ENCODE measurements around the gene BHLHE40. TPM values are rescaled to one million over a fixed set of nuclear protein-coding genes. Genes with fewer than 3 reads are reported as not detected.
A peak's percentile ranks its signal among the peaks of the same experiment; 100 is the strongest.

The BHLHE40 gene
- total RNA-seq, 1 donor from 2014 or later = 0.21 TPM

GRCh38 chr3:4972652-4973643, 6.3 kb upstream of the BHLHE40 start:
- Mint-ChIP-seq H3K36me3 (ENCODE audit: low read depth) (peaks cover 3% of the 10 kb centered on the region), H3K27me3 (ENCODE audit: low read depth) (peaks cover 38% of the 10 kb centered on the region), H3K4me3 (no peak overlapping the region), H3K9me3 (peaks cover 2% of the 10 kb centered on the region), H3K27ac (ENCODE audit: unreplicated experiment) (no peak overlapping the region), H3K4me1 (peaks cover 15% of the 10 kb centered on the region)
- DNase-seq (ENCODE audit: low read depth, low spot score) = no peak
- no peak for TF ChIP-seq CTCF (conservative IDR thresholded peaks at IDR 0.05)

DNA sequence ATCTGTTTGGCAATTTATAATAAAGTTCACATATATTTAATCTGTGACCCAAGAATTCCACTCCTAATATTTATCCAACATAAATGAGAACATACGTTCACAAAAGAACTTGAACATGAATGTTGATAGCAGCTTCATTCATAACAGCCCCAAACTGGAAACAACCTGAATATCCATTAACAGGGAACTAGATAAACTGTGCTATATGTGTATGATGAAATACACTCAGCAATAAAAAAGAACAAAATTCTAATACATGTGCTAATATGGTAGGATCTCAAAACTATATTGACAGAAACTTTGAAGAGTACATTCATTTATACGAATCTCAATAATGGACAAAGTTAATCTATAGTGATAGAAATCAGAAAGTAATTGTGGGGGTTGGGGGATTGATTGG, 5.1 kb upstream of the BHLHE40 start:
- H3K9me3 Mint-ChIP-seq = peaks cover 2% of the 10 kb centered on the region
- no peak overlapping the region for H3K4me3 Mint-ChIP-seq
- H3K27me3 Mint-ChIP-seq (ENCODE audit: low read depth) = peaks cover 36% of the 10 kb centered on the region
- no peak for DNase-seq (ENCODE audit: low read depth, low spot score)
- no peak for TF ChIP-seq CTCF (conservative IDR thresholded peaks at IDR 0.05)
- no peaks in the 10 kb centered on the region for H3K36me3 Mint-ChIP-seq (ENCODE audit: low read depth)
- H3K27ac Mint-ChIP-seq (ENCODE audit: unreplicated experiment) = no peak overlapping the region
- H3K4me1 Mint-ChIP-seq = peaks cover 16% of the 10 kb centered on the region

DNA sequence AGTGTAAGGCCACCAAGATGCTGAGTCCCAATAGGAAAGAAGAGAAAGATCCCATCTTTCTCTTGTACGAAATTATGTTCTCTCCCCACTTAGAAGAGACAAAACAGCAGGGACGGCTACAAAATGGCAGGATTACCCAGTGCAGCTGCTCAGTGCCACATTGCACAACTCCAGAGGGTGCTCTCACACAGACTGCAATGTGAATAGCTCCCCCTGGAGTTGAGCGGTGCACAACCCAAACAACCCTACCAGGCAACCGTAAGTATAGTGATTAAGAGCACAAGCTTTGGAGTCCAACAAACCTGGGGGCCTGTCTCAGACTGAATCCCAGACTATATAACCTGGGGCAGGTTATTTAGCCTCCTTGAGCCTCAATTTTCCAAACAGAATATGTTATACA, 3.1 kb upstream of the BHLHE40 start:
- H3K27me3 Mint-ChIP-seq (ENCODE audit: low read depth) = peaks cover 54% of the 10 kb centered on the region
- peaks cover 2% of the 10 kb centered on the region for H3K9me3 Mint-ChIP-seq
- no peak overlapping the region for H3K27ac Mint-ChIP-seq (ENCODE audit: unreplicated experiment)
- peak overlapping the region; percentile 86 for H3K4me3 Mint-ChIP-seq
- H3K4me1 Mint-ChIP-seq = peaks cover 20% of the 10 kb centered on the region
- H3K36me3 Mint-ChIP-seq (ENCODE audit: low read depth) = no peaks in the 10 kb centered on the region
- peak; percentile 59 for TF ChIP-seq CTCF (conservative IDR thresholded peaks at IDR 0.05)
- DNase-seq (ENCODE audit: low read depth, low spot score) = peak; percentile 25

DNA sequence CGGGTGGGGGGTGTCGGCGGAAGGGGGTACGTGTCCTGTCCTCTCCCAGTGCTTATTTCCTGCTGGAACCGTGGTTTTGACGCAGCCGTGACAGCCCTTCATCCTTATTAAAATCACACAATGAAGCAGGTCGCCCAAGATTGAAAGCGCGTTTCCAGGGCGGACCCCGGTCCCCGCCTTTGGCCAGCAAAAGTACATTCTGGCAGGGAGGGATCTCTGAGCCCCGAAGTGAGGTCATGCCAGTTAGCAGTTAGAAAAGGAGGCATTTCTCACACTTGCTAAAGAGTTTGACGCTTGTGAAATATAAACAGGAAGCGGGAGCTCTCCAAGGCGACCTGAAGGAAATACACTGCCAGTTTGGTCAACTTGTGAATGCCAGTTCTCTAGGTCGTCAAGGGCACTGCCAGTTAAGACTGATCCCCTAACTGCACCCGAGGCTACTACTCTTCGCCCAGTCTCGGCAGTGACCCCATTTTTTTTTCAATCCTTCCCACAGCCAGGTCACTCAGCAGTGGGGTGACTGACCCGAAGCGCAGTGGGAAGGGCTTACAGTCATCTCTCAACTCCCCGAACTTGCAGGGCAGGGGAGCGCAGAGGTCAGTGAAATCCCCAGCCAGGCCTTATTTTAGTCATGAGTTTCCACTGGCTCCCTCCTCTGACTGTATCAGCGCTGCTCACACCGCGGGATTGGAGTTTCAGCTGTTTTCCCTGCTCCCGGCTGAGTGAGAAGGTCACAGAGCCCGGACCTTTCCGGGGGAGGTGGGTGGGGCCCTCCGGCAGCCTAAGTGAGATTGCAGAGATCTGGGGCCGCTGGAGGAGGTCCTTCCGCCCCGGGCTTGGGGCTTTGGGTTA, 2.0 kb upstream of the BHLHE40 start:
- no peak for DNase-seq (ENCODE audit: low read depth, low spot score)
- no peak overlapping the region for H3K27ac Mint-ChIP-seq (ENCODE audit: unreplicated experiment)
- peaks cover 20% of the 10 kb centered on the region for H3K4me1 Mint-ChIP-seq

More for the DNA sequence above, 2.0 kb upstream of the BHLHE40 start:
- no peaks in the 10 kb centered on the region for H3K36me3 Mint-ChIP-seq (ENCODE audit: low read depth)
- no peak for TF ChIP-seq CTCF (conservative IDR thresholded peaks at IDR 0.05)
- peaks cover 65% of the 10 kb centered on the region for H3K27me3 Mint-ChIP-seq (ENCODE audit: low read depth)
- H3K9me3 Mint-ChIP-seq = peaks cover 1% of the 10 kb centered on the region
- peak overlapping the region; percentile 86 for H3K4me3 Mint-ChIP-seq

Measured in neural crest cell (in vitro differentiated cells).